HCT116 (cell line): ENCODE measurements around the gene RASL11B. TPM values are rescaled to one million over a fixed set of nuclear protein-coding genes. Genes with fewer than 3 reads are reported as not detected.

Experiments used
- ATAC-seq: fragments of 200-7000 bp; cut with Tn5 transposase; 2 replicates; pipeline ENCODE4 v1.9.1; 2020; ENCODE audit warnings: mild to moderate bottlenecking, moderate library complexity
- BruUV-seq: library from RNA; stranded (reverse); fragments of 400-500 nt; replicated peaks from 2 replicates; lab custom pipeline; 2021; lab: Mats Ljungman, UMichigan
- CTCF ChIA-PET: fragments of 300-600 bp; sonication (Branson Sonifier 250); formaldehyde crosslinking; loops from one replicate; lab custom pipeline; 2021; ENCODE audit warnings: antibody characterized with exemption; lab: Charles Lee
- POLR2A ChIA-PET: fragments of 300-600, 350-600 bp; sonication (Branson Sonifier 250); formaldehyde crosslinking; loops from one replicate; lab custom pipeline; 2021; ENCODE audit warnings: antibody characterized with exemption; lab: Charles Lee
- RAD21 ChIA-PET, 2 experiments: fragments of 300-600 bp; sonication (Branson Sonifier 250); formaldehyde crosslinking; loops; one replicate each; lab custom pipeline; 2023; ENCODE audit warnings: low total read pairs in 2 of 2; ENCODE audit not compliant: uncharacterized antibody in 2 of 2, unreplicated experiment in 2 of 2, low non-redundant PET in 1 of 2; lab: Charles Lee
- DNase-seq: peaks from one replicate; pipeline ENCODE4 v3.0.0-alpha.2; 2010; ENCODE audit warnings: low read depth, low spot score
- H2AFZ ChIP-seq: fragments of 200-600 bp; shearing (Covaris generic), sonication (generic); 2 replicates; pipeline ENCODE4 v1.6.1; 2017; ENCODE audit warnings: low read depth, mixed run types, mixed read lengths, antibody characterized with exemption, low read length; ENCODE audit not compliant: poor library complexity, severe bottlenecking
- H3K27ac ChIP-seq: 2 replicates; pipeline ENCODE4 v1.5.1; 2012; ENCODE audit warnings: low read depth, low read length
- H3K27me3 ChIP-seq: fragments of 200-600 bp; sonication (generic); 2 replicates; pipeline ENCODE4 v1.6.1; 2016; ENCODE audit warnings: mixed run types, low read length, mixed read lengths; ENCODE audit not compliant: insufficient read depth
- H3K36me3 ChIP-seq, 2 experiments: fragments of 200-500 bp in 1 of 2; fragments of 200-600 bp in 1 of 2; sonication (Bioruptor generic) in 1 of 2; sonication (generic) in 1 of 2; 2 replicates each; pipeline versions ENCODE4 v1.5.1 to v1.6.1; 2014 to 2016; ENCODE audit warnings: low read length in 2 of 2, inconsistent platforms in 1 of 2, mixed read lengths in 1 of 2, mixed run types in 1 of 2; ENCODE audit not compliant: insufficient read depth in 2 of 2, control insufficient read depth in 1 of 2
- H3K4me1 ChIP-seq, 2 experiments: fragments of 200-600 bp in 1 of 2; sonication (generic) in 1 of 2; 2 replicates each; pipeline versions ENCODE4 v1.5.1 to v1.6.1; 2012 to 2017; ENCODE audit warnings: low read length in 2 of 2, inconsistent platforms in 1 of 2, mild to moderate bottlenecking in 1 of 2, mixed read lengths in 1 of 2, mixed run types in 1 of 2, moderate library complexity in 1 of 2; ENCODE audit not compliant: insufficient read depth in 2 of 2, control insufficient read depth in 1 of 2
- H3K4me2 ChIP-seq: fragments of 200-600 bp; sonication (generic); 2 replicates; pipeline ENCODE4 v1.6.1; 2017; ENCODE audit warnings: mixed run types, low read length, mixed read lengths
- H3K4me3 ChIP-seq, 2 experiments: fragments of 200-600 bp in 1 of 2; sonication (generic) in 1 of 2; replicated peaks in 1 of 2; 2 replicates each; pipeline ENCODE4 v1.5.1; 2011 to 2016; ENCODE audit warnings: low read length in 2 of 2, control low read depth in 1 of 2, low read depth in 1 of 2, mild to moderate bottlenecking in 1 of 2, mixed read lengths in 1 of 2, mixed run types in 1 of 2
- H3K79me2 ChIP-seq: fragments of 200-600 bp; sonication (generic); 2 replicates; pipeline ENCODE4 v1.6.1; 2017; ENCODE audit warnings: mild to moderate bottlenecking, mixed run types, low read length, moderate library complexity, mixed read lengths; ENCODE audit not compliant: insufficient read depth
- H3K9ac ChIP-seq: fragments of 200-600 bp; sonication (generic); 2 replicates; pipeline ENCODE4 v1.6.1; 2016; ENCODE audit warnings: low read length, mixed read lengths
- H3K9me2 ChIP-seq: fragments of 200-600 bp; sonication (generic), shearing (Covaris generic); 2 replicates; pipeline ENCODE4 v1.6.1; 2017; ENCODE audit warnings: mixed run types, mild to moderate bottlenecking, moderate library complexity; ENCODE audit not compliant: insufficient read depth
- H3K9me3 ChIP-seq, 2 experiments: fragments of 200-500 bp in 1 of 2; fragments of 200-600 bp in 1 of 2; sonication (Bioruptor generic) in 1 of 2; sonication (generic) in 1 of 2; 2 replicates each; pipeline ENCODE4 v1.6.1; 2014 to 2017; ENCODE audit warnings: low read length in 2 of 2, mixed read lengths in 2 of 2, inconsistent platforms in 1 of 2, low read depth in 1 of 2, mild to moderate bottlenecking in 1 of 2, mixed run types in 1 of 2, moderate library complexity in 1 of 2; ENCODE audit not compliant: control insufficient read depth in 1 of 2, insufficient read depth in 1 of 2
- H4K20me1 ChIP-seq: fragments of 200-600 bp; sonication (generic), shearing (Covaris generic); 2 replicates; pipeline ENCODE4 v1.6.1; 2017; ENCODE audit warnings: mixed run types, mild to moderate bottlenecking, moderate library complexity; ENCODE audit not compliant: insufficient read depth
- CEBPB ChIP-seq: IDR thresholded peaks from 2 replicates; pipeline ENCODE4 v1.6.1; 2012; ENCODE audit warnings: low read depth
- EGR1 ChIP-seq: IDR thresholded peaks from 2 replicates; pipeline ENCODE4 v1.6.1; 2012; ENCODE audit warnings: low read depth
- ELF1 ChIP-seq: IDR thresholded peaks from 2 replicates; pipeline ENCODE4 v1.6.1; 2012; ENCODE audit warnings: low read depth, borderline replicate concordance
- EZH2 ChIP-seq: fragments of 200-600 bp; sonication (generic); IDR thresholded peaks from 2 replicates; pipeline ENCODE4 v1.6.1; 2017; ENCODE audit warnings: antibody characterized with exemption, mixed run types
- EZH2phosphoT487 ChIP-seq: fragments of 200-600 bp; IDR thresholded peaks from 2 replicates; pipeline ENCODE4 v1.6.1; 2018; ENCODE audit warnings: antibody characterized with exemption, borderline replicate concordance
- FOSL1 ChIP-seq: IDR thresholded peaks from 2 replicates; pipeline ENCODE4 v1.6.1; 2012; ENCODE audit warnings: low read depth
- JUND ChIP-seq: IDR thresholded peaks from 2 replicates; pipeline ENCODE4 v1.6.1; 2012
- MAX ChIP-seq: IDR thresholded peaks from 2 replicates; pipeline ENCODE4 v1.6.1; 2012
- POLR2A ChIP-seq: IDR thresholded peaks from 2 replicates; pipeline ENCODE4 v1.7.0; 2011; ENCODE audit warnings: borderline replicate concordance; ENCODE audit not compliant: insufficient read depth, insufficient read length; ENCODE audit errors: extremely low read depth
- POLR2AphosphoS5 ChIP-seq: IDR thresholded peaks from 2 replicates; pipeline ENCODE4 v1.6.1; 2011; ENCODE audit warnings: mild to moderate bottlenecking, low read depth, low read length, moderate library complexity
- RAD21 ChIP-seq: IDR thresholded peaks from 2 replicates; pipeline ENCODE4 v1.6.1; 2012; ENCODE audit warnings: low read depth, mild to moderate bottlenecking
- SP1 ChIP-seq: IDR thresholded peaks from 2 replicates; pipeline ENCODE4 v1.6.1; 2012; ENCODE audit warnings: low read depth
- SRF ChIP-seq: IDR thresholded peaks from 2 replicates; pipeline ENCODE4 v1.6.1; 2012; ENCODE audit warnings: low read depth
- TCF7L2 ChIP-seq: IDR thresholded peaks from 2 replicates; pipeline ENCODE4 v1.7.0; 2011; ENCODE audit warnings: borderline replicate concordance, inconsistent platforms; ENCODE audit not compliant: insufficient read depth, insufficient read length; ENCODE audit errors: extremely low read depth
- YY1 ChIP-seq: IDR thresholded peaks from 2 replicates; pipeline ENCODE4 v1.6.1; 2011; ENCODE audit warnings: low read length, low read depth, moderate library complexity, mild to moderate bottlenecking; ENCODE audit not compliant: insufficient replicate concordance; ENCODE audit errors: extremely low read depth
- ZFX ChIP-seq: fragments of 450-650 bp; IDR thresholded peaks from 2 replicates; pipeline ENCODE4 v1.6.1; 2017
- ZNF274 ChIP-seq: fragments of 200-500 bp; sonication (Bioruptor generic); IDR thresholded peaks from 2 replicates; pipeline ENCODE4 v1.6.1; 2014; ENCODE audit warnings: mild to moderate bottlenecking, low read depth, low read length, inconsistent platforms
- intact Hi-C: fragments of 100-400 bp; cut with micrococcal nuclease; formaldehyde crosslinking; loops from 2 replicates; pipeline ENCODE4 v1.10.0; 2022
- total RNA-seq: library from RNA; stranded (reverse); gene quantifications from one replicate; pipeline ENCODE4 v1.2.1, GENCODE V29; 2021; ENCODE audit not compliant: unreplicated experiment
- TF ChIP-seq, protein P1 (sequence below): IDR thresholded peaks from 2 replicates; pipeline ENCODE4 v1.6.1; 2011; ENCODE audit warnings: mild to moderate bottlenecking, low read length, moderate library complexity; ENCODE audit not compliant: insufficient replicate concordance; ENCODE audit errors: extremely low read depth

RASL11B gene
- total RNA-seq, 1 experiment from 2014 or later, result 0.34 TPM

DNA sequence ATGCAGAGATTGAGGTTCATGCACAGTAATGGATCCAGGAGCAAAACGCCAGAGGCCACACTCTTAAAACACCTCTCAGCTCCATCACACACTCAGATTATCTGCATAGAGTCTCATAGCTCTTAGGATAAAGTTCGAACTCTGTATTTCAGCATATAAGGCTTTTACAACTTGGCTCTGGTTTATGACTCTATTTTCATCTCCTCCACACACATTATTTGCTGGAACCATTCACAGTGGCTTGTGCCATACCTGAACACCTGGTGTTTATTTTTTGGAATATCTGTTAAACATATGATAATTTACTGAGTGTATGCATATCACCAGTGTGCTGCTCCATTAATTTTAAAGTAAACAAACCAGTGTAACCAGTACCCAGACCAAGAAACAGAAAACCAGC, 27.2 kb downstream of the RASL11B start:
- Histone ChIP-seq H3K9me3 (no peaks in the 10 kb centered on the region), H3K27ac (no peak overlapping the region), H3K9ac (no peak overlapping the region), H3K36me3 (no peaks in the 10 kb centered on the region), H3K27me3 (no peaks in the 10 kb centered on the region), H3K4me2 (no peak overlapping the region), H3K4me1 (peaks cover 9 to 10% of the 10 kb centered on the region in 2 experiments; a peak in 2 of 4 replicates), H3K4me3 (no peak overlapping the region), H3K79me2 (no peaks in the 10 kb centered on the region), H2AFZ (no peak overlapping the region), H3K9me2 (no peaks in the 10 kb centered on the region), H4K20me1 (no peaks in the 10 kb centered on the region)
- CTCF ChIA-PET, result no interaction called here
- intact Hi-C loops, result no loop called here
- TF ChIP-seq POLR2AphosphoS5 (no peak), JUND (no peak)
- BruUV-seq, result no TSS peak
- ATAC-seq (no peak), DNase-seq (no peak)
- POLR2A ChIA-PET, result no interaction called here
- RAD21 ChIA-PET, result no interaction called here

GRCh38 chr4:52889778-52890520, 27.8 kb downstream of the RASL11B start:
- no peak overlapping the region for H3K4me3 ChIP-seq
- DNase-seq (no peak), ATAC-seq (no peak)
- H3K27me3 ChIP-seq, result no peaks in the 10 kb centered on the region
- ChIA-PET POLR2A (no interaction called here), CTCF (no interaction called here), RAD21 (no interaction called here)
- intact Hi-C loops, result no loop called here
- no peaks in the 10 kb centered on the region for H3K9me3 ChIP-seq
- H3K4me2 ChIP-seq, result no peak overlapping the region
- no peaks in the 10 kb centered on the region for H3K79me2 ChIP-seq
- no peak overlapping the region for H3K27ac ChIP-seq
- no peaks in the 10 kb centered on the region for H3K9me2 ChIP-seq
- peaks cover 3 to 4% of the 10 kb centered on the region in 2 experiments; a peak in 2 of 4 replicates for H3K4me1 ChIP-seq
- no TSS peak for BruUV-seq
- no peaks in the 10 kb centered on the region for H3K36me3 ChIP-seq
- no peak overlapping the region for H3K9ac ChIP-seq
- H4K20me1 ChIP-seq, result no peaks in the 10 kb centered on the region
- no peak for TF ChIP-seq RAD21
- TF ChIP-seq SP1, result no peak
- TF ChIP-seq CEBPB, result no peak
- no peak for TF ChIP-seq SRF
- TF ChIP-seq POLR2AphosphoS5, result no peak
- TF ChIP-seq, protein P1, sequence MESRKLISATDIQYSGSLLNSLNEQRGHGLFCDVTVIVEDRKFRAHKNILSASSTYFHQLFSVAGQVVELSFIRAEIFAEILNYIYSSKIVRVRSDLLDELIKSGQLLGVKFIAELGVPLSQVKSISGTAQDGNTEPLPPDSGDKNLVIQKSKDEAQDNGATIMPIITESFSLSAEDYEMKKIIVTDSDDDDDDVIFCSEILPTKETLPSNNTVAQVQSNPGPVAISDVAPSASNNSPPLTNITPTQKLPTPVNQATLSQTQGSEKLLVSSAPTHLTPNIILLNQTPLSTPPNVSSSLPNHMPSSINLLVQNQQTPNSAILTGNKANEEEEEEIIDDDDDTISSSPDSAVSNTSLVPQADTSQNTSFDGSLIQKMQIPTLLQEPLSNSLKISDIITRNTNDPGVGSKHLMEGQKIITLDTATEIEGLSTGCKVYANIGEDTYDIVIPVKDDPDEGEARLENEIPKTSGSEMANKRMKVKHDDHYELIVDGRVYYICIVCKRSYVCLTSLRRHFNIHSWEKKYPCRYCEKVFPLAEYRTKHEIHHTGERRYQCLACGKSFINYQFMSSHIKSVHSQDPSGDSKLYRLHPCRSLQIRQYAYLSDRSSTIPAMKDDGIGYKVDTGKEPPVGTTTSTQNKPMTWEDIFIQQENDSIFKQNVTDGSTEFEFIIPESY, result no peak
- TF ChIP-seq POLR2A, result no peak
- TF ChIP-seq EZH2, result no peak
- TF ChIP-seq TCF7L2, result no peak
- TF ChIP-seq ZNF274, result no peak
- TF ChIP-seq EZH2phosphoT487, result no peak
- no peak for TF ChIP-seq EGR1
- TF ChIP-seq YY1, result no peak
- no peak for TF ChIP-seq ELF1
- no peak for TF ChIP-seq ZFX
- no peak for TF ChIP-seq MAX
- no peak for TF ChIP-seq FOSL1
- H2AFZ ChIP-seq, result no peak overlapping the region
